SW480 (cell line): ENCODE data around the gene ACD.

Experiments
- DNase-seq: peaks from one replicate; pipeline ENCODE4 v3.0.0-alpha.2; 2016; ENCODE audit warnings: low spot score

The ACD gene

DNA sequence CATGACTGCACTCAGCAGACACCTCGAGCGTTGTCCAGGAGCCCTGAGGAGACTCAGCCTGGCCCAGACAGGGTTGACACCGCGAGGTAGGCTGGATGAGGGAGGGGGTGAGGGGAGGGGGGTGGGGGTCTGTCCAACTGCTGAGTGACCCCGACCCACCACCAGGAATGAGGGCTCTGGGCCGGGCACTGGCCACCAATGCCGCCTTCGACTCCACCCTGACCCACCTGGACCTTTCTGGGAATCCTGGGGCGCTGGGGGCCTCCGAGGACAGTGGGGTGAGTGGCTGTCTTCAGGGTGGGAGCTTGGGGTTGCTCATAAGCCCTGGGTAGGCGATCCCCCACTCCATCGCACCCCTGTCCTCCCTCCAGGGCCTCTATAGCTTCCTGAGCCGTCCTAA lies 12.4 kb downstream of the ACD start:
- no peak for DNase-seq

DNA sequence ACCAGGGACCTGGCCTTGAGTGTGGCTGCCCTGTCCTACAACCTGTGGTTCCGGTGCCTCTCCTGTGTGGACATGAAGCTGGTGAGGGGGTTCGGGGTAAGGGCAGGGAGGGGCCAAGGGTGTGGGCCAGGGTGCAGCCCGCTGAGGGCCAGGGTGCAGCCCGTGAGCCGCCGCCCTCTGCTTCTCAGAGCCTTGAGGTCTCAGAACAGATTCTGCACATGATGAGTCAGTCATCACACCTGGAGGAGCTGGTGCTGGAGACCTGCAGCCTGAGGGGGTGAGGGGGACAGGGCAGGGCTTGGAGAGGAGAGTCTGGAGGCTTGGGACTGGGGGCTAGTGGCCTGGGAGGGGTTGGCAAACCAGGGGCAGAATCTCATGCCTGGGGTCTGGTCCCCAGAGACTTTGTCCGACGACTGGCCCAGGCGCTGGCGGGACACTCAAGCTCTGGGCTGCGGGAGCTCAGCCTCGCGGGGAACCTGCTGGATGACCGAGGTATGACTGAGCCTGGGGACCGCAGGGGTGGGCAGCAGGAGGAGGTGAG lies 12.9 kb downstream of the ACD start:
- no peak for DNase-seq

DNA sequence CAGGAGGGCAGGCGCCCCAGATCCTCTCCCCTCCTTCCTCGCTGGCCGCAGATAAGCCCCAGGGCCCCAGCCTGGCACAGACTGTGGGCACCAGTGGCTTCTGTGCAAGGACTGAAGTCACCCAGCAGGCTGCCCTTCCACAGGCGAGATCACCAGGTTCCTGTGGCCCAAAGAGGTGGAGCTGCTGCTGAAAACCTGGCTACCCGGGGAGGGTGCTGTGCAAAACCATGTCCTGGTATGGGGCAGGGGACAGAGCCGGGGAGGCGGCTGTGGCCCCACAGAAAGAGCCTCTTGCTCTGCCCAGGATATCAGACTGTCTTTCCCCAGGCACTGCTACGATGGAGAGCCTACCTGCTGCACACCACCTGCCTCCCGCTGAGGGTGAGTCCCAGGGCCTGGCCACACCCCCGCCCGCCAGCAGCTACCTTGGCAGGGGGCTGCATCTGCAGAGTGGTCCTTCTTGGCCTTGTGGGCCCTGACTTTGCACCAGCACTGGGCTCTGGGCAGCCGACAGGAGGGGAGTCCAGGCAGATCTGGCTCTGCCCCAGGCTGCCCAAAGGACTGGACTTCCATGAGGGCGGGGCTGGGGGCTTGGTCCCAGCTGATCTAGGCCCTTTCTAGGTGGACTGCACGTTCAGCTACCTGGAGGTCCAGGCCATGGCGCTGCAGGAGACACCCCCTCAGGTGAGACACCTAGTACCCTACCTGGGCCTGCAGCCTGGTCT lies 14.5 kb downstream of the ACD start:
- DNase-seq, result no peak

DNA sequence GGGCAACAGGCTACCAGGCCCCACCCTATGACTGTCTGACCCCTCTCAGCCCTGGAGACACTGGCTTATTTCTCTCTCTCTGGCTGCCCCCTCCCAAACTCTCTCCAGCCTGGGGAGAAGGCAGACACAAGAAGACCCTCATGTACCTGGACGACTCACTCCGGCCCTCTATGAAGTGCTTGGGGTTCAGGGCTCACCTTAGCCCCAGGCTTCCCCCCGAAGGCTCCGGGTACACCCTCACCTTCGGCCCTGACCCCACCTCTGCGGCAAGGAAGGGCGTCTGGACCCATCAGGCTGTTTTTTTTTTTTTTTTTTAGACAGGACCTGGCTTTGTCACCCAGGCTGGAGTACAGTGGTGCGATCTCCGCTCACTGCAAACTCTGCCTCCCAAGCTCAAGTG lies 16.0 kb downstream of the ACD start:
- DNase-seq, result no peak

DNA sequence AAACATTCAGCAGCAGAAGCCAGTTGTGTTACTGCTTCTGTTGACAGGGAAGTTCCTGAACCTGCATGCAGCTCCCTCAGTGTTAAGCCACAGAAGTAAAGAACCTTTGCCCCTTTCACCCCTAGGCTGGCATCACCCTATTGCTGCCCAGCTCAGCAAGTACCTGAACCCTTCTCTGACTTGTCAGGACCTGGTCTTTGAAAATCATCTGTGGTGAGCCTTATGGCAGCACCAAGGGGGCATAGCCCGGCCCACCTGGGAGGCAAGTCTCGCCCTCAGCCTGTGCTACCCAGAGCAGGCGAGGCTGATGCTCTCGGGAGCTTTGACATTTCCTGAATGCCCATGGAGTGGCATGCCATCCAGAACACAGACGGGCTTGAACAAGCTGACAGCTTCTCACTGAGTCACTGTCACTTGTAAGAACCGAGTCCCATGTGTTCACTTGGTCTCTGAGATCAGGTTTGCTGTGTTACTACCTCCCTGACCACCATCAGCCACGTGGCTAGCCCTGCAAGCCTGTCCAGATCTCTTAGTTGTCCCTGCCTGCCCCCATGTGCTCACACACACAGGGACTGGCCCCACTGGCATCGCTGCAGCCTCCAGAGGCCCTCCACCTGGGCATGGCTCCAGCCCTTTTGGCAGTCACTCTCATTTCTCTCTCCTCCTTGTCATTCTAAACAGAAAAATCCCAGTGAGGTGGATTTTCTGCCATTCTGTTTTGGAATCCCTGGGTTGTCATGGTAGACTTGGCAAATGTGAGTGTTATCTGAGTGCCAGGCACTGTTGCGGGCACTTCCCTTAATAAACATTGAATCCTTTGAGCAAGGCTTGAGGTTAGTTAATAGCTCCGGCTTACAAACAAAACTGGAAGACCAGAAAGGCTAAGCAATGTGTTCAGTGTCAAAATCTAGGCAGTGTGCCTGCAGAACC lies 18.0 kb downstream of the ACD start:
- no peak for DNase-seq

DNA sequence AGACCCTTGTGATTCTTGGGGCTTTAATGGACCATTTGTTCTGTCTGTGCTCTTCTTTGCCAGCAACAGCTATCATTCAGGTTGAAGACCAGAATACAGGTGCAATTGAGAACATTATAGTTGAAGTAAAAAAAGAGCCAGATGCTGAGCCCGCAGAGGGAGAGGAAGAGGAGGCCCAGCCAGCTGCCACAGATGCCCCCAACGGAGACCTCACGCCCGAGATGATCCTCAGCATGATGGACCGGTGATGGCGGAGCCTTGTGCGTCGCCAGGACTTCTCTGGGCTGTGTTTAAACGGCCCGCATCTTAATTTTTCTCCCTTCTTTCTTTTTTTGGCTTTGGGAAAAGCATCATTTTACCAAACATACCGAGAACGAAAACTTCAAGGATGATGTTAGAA lies 22.4 kb downstream of the ACD start:
- no peak for DNase-seq

DNA sequence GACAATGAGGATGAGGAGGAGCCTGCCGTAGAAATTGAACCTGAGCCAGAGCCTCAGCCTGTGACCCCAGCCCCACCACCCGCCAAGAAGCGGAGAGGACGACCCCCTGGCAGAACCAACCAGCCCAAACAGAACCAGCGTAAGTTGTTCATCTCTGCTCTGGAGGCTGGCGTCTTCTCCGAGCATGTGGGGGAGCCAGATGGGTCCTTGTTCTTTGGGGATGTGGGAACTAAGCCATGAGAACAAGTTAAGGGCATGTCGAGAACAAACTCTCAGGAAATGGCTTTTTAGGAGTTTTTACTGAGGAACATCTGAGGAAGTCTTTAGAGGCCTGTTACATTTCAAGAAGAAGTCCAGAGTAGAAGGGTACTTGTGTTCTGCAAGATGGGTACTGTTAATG lies 23.3 kb downstream of the ACD start:
- no peak for DNase-seq

DNA sequence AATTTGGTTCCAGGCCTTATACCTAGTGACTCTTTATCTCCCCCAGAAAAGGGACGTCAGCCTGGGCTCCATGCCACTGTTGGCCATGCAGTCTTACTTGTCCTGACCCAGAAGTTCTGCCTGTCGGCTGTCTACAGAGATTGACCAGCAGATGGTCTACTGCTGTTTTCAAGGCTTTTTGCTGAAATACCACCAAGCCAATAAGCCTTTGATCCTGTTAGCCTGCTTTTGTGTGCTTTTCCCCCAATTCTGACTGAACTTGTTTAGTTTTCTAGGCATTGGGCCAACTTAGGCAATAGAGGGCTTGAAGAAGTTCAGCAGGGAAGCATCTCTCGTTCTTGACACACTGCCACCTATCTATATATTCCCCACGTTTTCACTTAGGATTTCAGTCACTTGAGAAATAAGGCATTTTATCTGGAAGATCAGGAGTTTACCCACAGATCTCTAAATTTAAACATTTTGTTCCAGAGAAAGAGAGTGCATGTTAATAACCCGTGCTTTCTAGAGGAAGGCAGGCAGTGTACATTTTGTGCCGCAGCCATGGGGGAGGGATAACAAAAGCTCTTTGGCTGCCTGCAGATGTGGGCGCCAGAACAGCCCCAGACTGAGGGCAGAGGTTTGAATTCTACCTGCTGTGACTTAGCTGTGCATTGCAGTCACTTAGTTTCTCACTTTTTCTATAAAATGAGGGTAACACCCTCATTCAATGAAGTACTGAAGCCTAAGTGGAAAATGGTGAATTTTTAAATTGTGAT lies 27.5 kb downstream of the ACD start:
- DNase-seq, result no peak

DNA sequence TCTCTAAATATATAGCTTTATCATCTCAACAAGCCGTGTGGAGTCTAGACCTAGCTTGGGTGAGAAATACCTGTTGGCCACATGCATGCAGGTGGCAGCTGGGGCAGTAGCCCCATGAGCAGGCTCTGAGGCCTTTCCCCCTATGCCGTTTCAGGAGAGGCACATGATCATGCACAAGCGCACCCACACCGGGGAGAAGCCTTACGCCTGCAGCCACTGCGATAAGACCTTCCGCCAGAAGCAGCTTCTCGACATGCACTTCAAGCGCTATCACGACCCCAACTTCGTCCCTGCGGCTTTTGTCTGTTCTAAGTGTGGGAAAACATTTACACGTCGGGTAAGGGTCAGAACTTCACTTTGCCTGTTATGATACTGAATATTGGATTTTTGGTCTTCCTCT lies 31.8 kb downstream of the ACD start:
- no peak for DNase-seq

DNA sequence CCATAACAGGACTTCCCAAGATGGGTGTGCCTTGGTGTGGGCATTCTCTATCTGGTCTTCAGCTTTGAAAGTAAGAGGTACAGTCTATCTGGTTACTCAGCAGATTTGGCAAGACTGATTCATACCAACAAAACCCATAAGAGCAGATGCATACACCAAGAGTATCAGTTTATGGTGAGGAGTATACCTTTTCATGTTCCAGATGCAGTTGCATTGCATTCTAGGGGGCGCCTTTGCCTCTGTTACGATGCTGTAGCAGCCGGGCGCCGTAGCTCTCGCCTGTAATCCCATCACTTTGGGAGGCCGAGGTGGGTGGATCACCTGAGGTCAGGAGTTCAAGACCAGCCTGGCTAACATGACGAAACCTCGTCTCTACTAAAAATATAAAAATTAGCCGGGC lies 46.3 kb downstream of the ACD start:
- no peak for DNase-seq

DNA sequence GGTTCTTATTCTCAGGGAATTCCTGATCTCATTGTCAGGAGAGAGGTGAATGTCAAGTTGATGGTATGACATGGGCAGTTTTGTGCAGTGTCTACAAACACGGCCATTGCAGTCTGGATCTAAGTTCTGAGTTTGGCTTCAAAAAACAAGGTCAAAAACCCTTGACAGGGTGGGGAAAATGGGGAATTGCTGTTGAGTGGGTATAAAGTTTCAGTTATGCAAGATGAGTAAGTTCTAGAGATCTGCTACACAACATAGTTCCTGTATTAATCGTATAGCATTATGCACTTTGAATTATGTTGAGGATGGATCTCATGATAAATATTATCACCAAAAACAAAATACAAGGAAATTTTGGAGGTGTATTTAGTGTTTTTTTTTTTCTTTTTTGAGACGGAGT lies 51.7 kb downstream of the ACD start:
- no peak for DNase-seq
